GM19025 (cell line): ENCODE measurements around the gene METTL15.
"Not testable (repeated sequence)": the region's sequence is repeated elsewhere in the genome, so short reads cannot be mapped to it uniquely, and the experiment has no call there.

Source experiments
- ATAC-seq: cut with Tn5 transposase; IDR thresholded peaks from one replicate; pipeline ENCODE4 v1.9.1; 2021; ENCODE audit warnings: mild to moderate bottlenecking, low read depth, moderate library complexity; ENCODE audit not compliant: unreplicated experiment

Gene METTL15

GRCh38 chr11:28176351-28176750 lies 68.2 kb downstream of the METTL15 start:
- ATAC-seq, result no peak

- no peak for ATAC-seq
Measured at GRCh38 chr11:28195449-28195848, 87.3 kb downstream of the METTL15 start.

GRCh38 chr11:28209906-28210305 lies 101.7 kb downstream of the METTL15 start:
- no peak for ATAC-seq

- ATAC-seq, result not testable (repeated sequence)
Measured at GRCh38 chr11:28222063-28222462, 113.9 kb downstream of the METTL15 start.

- ATAC-seq, result no peak
Measured at GRCh38 chr11:28223577-28223976, 115.4 kb downstream of the METTL15 start.

DNA sequence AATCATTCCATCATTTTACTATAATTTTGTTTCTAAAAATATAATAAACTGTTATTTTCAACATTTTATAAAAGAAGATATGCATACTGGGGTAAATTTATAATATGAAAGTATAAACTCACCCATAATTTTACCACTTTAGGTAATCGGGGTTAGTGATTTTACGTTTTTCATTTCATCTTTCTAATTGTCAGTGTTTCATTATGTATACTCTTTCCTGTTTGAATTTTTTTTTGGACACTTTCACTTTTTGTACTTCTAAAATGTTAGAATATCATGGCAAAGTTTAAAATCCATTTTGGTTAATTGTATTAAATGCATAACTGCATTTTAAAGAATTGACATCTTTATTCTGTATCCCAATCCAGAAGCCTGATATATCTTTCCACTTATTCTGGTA lies 115.8 kb downstream of the METTL15 start:
- no peak for ATAC-seq

DNA sequence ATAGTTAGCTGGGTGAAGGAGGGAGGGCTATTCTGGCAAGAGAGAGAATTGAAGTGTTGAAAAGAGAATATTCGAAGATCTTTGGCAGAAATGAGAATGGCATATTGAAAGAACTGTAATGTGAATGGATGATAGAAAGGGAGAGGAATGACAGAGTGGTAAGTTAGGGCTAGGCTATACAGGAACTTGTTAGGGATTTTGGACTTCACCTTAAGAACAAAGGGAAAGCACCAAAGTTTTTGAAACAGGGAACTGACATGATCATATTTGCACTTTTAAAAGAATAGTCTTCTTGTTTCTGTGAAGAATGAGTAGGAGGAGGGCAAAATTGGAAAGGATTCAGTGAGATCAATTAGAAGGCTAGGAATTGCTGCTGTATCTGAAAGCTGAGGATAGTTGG lies 119.3 kb downstream of the METTL15 start:
- ATAC-seq, result no peak

GRCh38 chr11:28228196-28228895 lies 120.2 kb downstream of the METTL15 start:
- no peak for ATAC-seq

GRCh38 chr11:28231475-28231874 lies 123.3 kb downstream of the METTL15 start:
- no peak for ATAC-seq

GRCh38 chr11:28232649-28233048 lies 124.5 kb downstream of the METTL15 start:
- ATAC-seq, result no peak

- no peak for ATAC-seq
Measured at GRCh38 chr11:28241760-28242159, 133.6 kb downstream of the METTL15 start.

DNA sequence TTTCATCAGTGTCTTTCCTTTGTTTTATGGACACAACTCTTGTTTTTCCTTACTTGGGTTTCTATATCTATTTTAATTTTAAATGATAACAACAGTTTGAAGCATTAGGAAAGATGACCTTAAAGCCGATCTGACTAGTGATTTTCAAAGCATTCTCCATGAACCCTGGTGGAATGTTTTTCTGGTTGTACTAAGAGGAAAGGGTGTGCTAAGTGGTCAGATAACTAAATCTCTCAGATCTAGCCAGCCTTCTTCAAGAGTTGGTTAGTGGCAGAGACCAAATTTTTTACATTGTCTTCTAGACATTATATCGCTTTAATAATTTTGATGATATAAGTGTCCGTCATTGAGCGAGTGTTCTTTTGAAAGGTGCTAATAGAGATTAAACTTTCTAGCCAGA lies 134.4 kb downstream of the METTL15 start:
- ATAC-seq, result no peak

DNA sequence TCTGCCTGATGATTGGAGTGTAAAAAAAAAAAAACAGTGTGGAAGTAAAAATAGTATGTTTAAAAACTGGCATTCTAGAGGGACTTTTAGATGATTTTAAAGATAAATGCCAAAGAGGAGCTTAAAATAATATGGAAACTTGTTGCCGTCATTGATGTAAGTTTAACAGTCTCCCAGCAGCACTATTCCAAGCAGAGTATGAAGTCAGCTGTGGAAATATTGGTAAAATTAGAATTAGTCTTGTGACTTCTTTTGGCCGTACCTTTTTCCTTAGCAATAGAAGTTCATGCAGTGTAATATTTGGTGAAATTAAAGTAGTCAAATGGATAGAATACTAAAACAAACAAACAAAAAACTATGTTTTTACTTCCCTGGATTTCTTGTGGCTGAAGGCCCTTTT lies 134.9 kb downstream of the METTL15 start:
- no peak for ATAC-seq

DNA sequence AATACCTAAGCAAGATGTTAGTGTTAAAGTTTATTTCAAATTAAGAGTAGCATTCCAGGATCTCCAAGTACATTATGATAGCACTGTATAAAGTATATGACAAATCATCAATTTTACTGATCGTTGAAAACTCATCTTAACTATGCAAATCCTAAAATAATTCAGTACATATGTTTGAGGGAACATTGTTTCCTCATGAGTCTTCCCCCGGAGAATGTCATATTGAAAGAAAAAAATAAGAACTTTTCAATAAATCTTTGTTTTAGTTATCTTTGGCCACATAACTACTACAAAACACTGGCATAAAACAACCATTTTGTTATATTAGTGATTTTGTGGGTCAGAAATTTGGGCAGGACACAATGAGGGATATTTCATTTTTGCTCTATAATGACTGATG lies 135.4 kb downstream of the METTL15 start:
- no peak for ATAC-seq

- ATAC-seq, result no peak
Measured at GRCh38 chr11:28245131-28245530, 136.9 kb downstream of the METTL15 start.

GRCh38 chr11:28250192-28250591 lies 142.0 kb downstream of the METTL15 start:
- no peak for ATAC-seq

DNA sequence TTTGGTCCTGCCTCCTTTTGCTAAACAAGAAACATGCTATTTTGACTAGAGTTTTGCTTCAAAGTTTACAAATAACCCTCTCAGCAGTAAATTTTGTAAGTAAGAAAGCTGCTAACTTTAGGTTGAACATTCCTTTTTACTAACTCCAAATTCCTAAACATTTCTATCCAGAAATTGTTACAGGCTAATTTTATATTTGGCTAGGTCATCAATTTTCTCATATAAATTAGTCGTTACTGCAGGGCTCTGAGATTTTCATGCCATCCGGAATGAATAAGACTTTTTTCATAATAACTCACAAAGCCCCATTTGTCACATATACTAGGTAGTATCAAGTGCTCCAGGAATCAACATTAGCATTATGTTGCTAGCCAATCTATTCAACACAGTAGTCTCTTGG lies 143.1 kb downstream of the METTL15 start:
- ATAC-seq, result no peak

DNA sequence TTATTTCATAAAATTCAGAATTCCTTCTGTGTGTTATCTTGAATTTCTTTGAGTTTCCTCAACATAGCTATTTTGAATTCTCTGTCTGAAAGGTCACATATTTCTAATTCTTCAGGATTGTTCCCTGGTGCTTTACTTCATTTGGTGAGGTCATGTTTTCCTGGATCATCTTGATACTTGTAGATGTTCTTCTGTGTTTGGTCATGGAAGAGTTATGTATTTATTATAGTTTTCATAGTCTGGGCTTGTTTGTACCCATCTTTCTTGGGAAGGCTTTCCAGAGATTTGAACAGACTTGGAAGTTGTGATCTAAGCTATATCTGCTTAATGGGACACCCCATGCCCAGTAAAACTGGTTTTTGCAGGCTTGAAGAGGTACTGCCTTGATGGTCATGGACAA lies 149.6 kb downstream of the METTL15 start:
- ATAC-seq, result no peak

DNA sequence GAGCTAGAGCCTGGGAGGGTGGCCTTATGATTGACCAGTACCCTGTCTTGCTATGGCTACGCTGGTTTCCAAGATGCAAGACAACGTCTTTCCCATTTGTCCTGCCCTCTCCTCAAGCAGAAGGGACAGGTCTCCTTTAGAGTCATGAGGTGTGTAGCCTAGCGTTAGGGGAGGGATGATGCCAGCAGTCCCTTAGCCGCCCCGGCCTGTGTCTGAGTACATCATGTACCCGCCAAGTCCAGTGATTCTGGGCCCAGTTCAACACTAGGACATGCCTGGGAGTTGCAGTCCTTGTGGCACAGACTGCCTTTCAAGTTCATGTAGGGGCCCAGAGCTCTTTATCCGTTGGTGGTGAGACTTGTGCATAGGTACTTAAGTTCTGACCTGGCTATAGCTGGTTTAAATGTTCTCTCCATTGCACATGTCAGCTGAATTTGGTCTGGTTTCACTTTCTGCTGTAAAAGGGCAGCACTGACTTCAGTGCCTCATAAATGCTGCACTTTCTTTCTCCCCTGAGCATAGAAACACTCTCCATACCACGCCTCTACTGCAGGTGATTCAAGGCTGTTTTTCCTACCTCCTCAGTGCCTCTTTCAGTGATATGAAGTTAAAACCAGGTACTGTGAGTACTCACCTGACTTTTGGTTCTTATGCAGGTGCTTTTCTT lies 151.1 kb downstream of the METTL15 start:
- ATAC-seq, result peak; percentile 90

GRCh38 chr11:28268925-28269324 lies 160.7 kb downstream of the METTL15 start:
- no peak for ATAC-seq

- ATAC-seq, result no peak
Measured at GRCh38 chr11:28269586-28269985, 161.4 kb downstream of the METTL15 start.

GRCh38 chr11:28272247-28272646 lies 164.1 kb downstream of the METTL15 start:
- ATAC-seq, result not testable (repeated sequence)
